ENCODE measurements around the gene ADISSP. TPM values are rescaled to one million over a fixed set of nuclear protein-coding genes. Genes with fewer than 3 reads are reported as not detected.

Gene ADISSP
- total and polyA plus RNA-seq, 2 donors (not counting 3 experiments of a cell fraction or from before 2014, with no cell fraction given), result 55.0 to 67.5 TPM

DNA sequence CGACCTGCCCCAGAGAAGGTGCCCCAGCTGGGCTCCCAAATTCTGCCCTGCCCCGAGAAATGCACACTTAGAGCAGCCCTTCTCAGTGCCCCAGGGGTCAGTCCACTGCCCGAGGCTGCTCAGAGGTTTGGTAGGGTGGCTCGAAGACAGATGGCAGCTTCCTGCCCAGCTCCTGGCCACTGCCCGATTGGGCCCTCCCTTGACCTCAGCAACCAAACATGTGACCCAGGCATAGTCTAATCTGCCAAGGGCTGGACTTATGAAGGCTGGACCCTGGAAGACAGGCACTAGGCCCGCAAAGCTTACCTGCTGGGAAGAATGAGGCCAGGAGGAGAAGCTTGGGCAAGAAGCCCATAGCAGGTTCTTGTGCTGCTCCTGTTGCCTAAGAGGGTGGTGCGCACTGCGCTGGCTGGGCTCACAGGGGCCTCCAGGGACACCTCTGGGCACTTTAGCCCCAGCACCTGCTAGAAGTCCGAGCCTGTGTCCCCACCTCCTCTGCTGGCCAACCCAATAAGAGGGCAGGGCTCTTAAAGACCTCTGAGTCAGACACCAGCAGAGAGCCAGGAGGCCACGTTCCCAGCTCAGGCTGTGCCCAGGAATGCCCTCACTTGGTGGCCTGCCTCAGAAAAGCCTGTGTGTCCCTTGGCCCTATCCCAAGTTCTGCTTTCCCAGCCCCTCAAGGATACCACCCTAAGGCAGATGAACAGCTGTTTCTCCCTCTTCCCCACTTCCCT is 60.6 kb downstream of the ADISSP start:
- no peaks in the 10 kb centered on the region for H3K27me3 ChIP-seq (ENCODE audit: control insufficient read depth in 2 of 2, insufficient read depth in 2 of 2, low read length in 2 of 2)
- intact Hi-C loops (cut with micrococcal nuclease) (no loop called here), dilution Hi-C loops (cut with MboI; ENCODE audit: extremely low pct_ligation_motif_present, low sequenced_read_pairs) (no loop called here)
- ChIA-PET POLR2A (interaction anchor here (0.6 kb wide), 1 partner anchor 24 kb away, joined by 8 read pairs; no protein-coding TSS in a partner anchor), CTCF (interaction anchor here (1.1 to 4.7 kb wide), 8 partner anchors 10 to 144 kb away, joined by 3 to 112 read pairs (median 10); partner anchors contain the start of genes ADAM33 and ADISSP)
- no peak overlapping the region for H3K27ac ChIP-seq (ENCODE audit: insufficient read depth, low read depth, low read length)
- H3K9ac ChIP-seq (replicated peaks; ENCODE audit: extremely low read depth, insufficient read depth, low read length), result no peak overlapping the region
- no peak for FAIRE-seq
- H3K4me3 ChIP-seq (replicated peaks in 1 of 3; ENCODE audit: insufficient read depth in 1 of 3, low read depth in 1 of 3, low read length in 3 of 3), result no peak overlapping the region
- H3K9me1 ChIP-seq (replicated peaks; ENCODE audit: control insufficient read depth, extremely low read depth, insufficient read depth, low read length), result no peaks in the 10 kb centered on the region
- H4K20me1 ChIP-seq (replicated peaks; ENCODE audit: control insufficient read depth, extremely low read depth, insufficient read depth, low read length), result no peaks in the 10 kb centered on the region
- no peaks in the 10 kb centered on the region for H3K4me1 ChIP-seq (ENCODE audit: control insufficient read depth, extremely low read depth, insufficient read depth, low read length)
- DNase-seq (ENCODE audit: low read depth, low spot score), result no peak
- TF ChIP-seq MYC (IDR thresholded peaks at IDR 0.05; ENCODE audit: low read depth, low read length) (no peak), MAX (IDR thresholded peaks at IDR 0.05; ENCODE audit: insufficient read depth, insufficient read length) (no peak), POLR2AphosphoS5 (IDR thresholded peaks at IDR 0.05; ENCODE audit: insufficient read depth, low read depth, low read length) (no peak), EZH2 (IDR thresholded peaks at IDR 0.05; ENCODE audit: borderline replicate concordance, low read depth, low read length, severe bottlenecking) (no peak), POLR2A (IDR thresholded peaks at IDR 0.05; ENCODE audit: low read depth, low read length) (no peak), GATA2 (IDR thresholded peaks at IDR 0.05; ENCODE audit: insufficient read depth, insufficient read length, low read depth, low read length) (no peak)
- no peak overlapping the region for H2AFZ ChIP-seq (ENCODE audit: low read depth, low read length)
- H3K9me3 ChIP-seq (replicated peaks; ENCODE audit: control insufficient read depth, insufficient read depth, low read length), result no peaks in the 10 kb centered on the region
- H3K36me3 ChIP-seq (ENCODE audit: control insufficient read depth in 2 of 2, extremely low read depth in 1 of 2, insufficient read depth in 2 of 2, low read length in 2 of 2), result no peaks in the 10 kb centered on the region
- no peaks in the 10 kb centered on the region for H3K79me2 ChIP-seq (ENCODE audit: control insufficient read depth, insufficient read depth, low read length)
- BruUV-seq (replicated peaks), result no TSS peak
- H3K4me2 ChIP-seq (ENCODE audit: insufficient read depth, low read length), result no peak overlapping the region

Measured in endothelial cell of umbilical vein (primary cell).